HG03280 (cell line): ENCODE data around the gene EEA1.

ENCODE experiments used
- ATAC-seq: cut with Tn5 transposase; IDR thresholded peaks from one replicate; pipeline ENCODE4 v1.9.1; 2021; ENCODE audit warnings: mild to moderate bottlenecking, moderate library complexity; ENCODE audit not compliant: unreplicated experiment

Gene EEA1

DNA sequence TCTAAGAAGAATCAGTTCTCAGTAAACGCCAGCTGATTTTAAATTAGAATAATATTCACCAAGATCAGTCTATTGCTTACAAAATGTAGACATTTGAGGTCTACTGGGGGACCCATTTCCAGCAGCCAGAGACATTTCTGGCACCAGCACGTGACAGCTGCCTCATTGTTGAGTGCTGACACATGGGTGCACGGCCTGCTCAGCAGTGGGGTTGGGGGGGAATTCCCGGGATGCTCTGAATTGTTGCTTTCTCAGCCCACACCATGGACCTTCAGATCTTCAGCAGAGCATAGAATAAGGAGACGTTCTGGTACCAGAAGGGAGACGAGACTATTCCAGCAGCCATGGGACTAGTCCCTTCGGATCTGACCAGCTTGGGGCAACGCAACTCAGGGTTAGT lies 208.0 kb downstream of the EEA1 start:
- ATAC-seq = no peak
